ENCODE results near the gene SERPIND1. TPM values are rescaled to one million over a fixed set of nuclear protein-coding genes. Genes with fewer than 3 reads are reported as not detected.

Gene SERPIND1
- total and polyA plus RNA-seq, 2 experiments from 2014 or later, result not detected

- no peaks in the 10 kb centered on the region for H3F3A ChIP-seq (replicated peaks; ENCODE audit: low read depth)
- Mint-ChIP-seq H3K4me3 (no peak overlapping the region), H3K27me3 (ENCODE audit: insufficient read depth, low read depth, poor library complexity) (peaks cover 3% of the 10 kb centered on the region), H3K27ac (no peak overlapping the region), H3K4me1 (peaks cover 16% of the 10 kb centered on the region), H3K9me3 (no peaks in the 10 kb centered on the region), H3K36me3 (ENCODE audit: low read depth) (no peaks in the 10 kb centered on the region; the same call in 2 of the 3 replicates)
- no peaks in the 10 kb centered on the region for H3K79me2 ChIP-seq (replicated peaks; ENCODE audit: insufficient read depth)
- no peaks in the 10 kb centered on the region for H3K36me3 ChIP-seq (ENCODE audit: insufficient read depth)
- DNase-seq (ENCODE audit: low spot score) (no peak), ATAC-seq (no peak)
- no peaks in the 10 kb centered on the region for H3K9me2 ChIP-seq (ENCODE audit: insufficient read depth)
- H3K4me3 ChIP-seq, result no peak overlapping the region
- TF ChIP-seq CREB1 (CRISPR knock-in tag; IDR thresholded peaks at IDR 0.05; ENCODE audit: low read depth), result no peak
- no peak for TF ChIP-seq STAT1 (IDR thresholded peaks at IDR 0.05; ENCODE audit: unreplicated experiment)
- TF ChIP-seq ZNF331 (CRISPR knock-in tag; IDR thresholded peaks at IDR 0.05; ENCODE audit: low read depth), result no peak
- TF ChIP-seq REST (IDR thresholded peaks at IDR 0.05; ENCODE audit: unreplicated experiment), result no peak
- TF ChIP-seq NANOG (IDR thresholded peaks at IDR 0.05; ENCODE audit: borderline replicate concordance), result no peak
- TF ChIP-seq EZH2phosphoT487 (IDR thresholded peaks at IDR 0.05; ENCODE audit: unreplicated experiment), result no peak
- TF ChIP-seq EZH2 (IDR thresholded peaks at IDR 0.05; ENCODE audit: low read depth, unreplicated experiment), result no peak
- TF ChIP-seq ZNF114 (CRISPR knock-in tag; IDR thresholded peaks at IDR 0.05), result no peak
- TF ChIP-seq ZNF462 (CRISPR knock-in tag; IDR thresholded peaks at IDR 0.05), result no peak
- TF ChIP-seq CTCF (conservative IDR thresholded peaks at IDR 0.05; ENCODE audit: low read depth in 2 of 2), result no peak
- TF ChIP-seq JUNB (IDR thresholded peaks at IDR 0.05; ENCODE audit: unreplicated experiment), result no peak
- TF ChIP-seq ETS1 (IDR thresholded peaks at IDR 0.05), result no peak
- TF ChIP-seq POLR2AphosphoS5 (IDR thresholded peaks at IDR 0.05; ENCODE audit: low read depth), result no peak
- H3K4me2 ChIP-seq, result no peak overlapping the region
- H3K4me1 ChIP-seq (ENCODE audit: insufficient read depth), result peaks cover 6% of the 10 kb centered on the region
- H3K27me3 ChIP-seq (ENCODE audit: insufficient read depth), result no peaks in the 10 kb centered on the region
- H2AFZ ChIP-seq, result no peak overlapping the region
- no peaks in the 10 kb centered on the region; the same call in 1 of the 2 replicates for H4K20me1 ChIP-seq (replicated peaks; ENCODE audit: insufficient read depth)
- no peak overlapping the region for H3K27ac ChIP-seq (ENCODE audit: low read depth)
Observed at GRCh38 chr22:20785415-20785814, 11.5 kb downstream of the SERPIND1 start.

Measured in GM23338 (cell line).